Endothelial cell of umbilical vein (primary cell): ENCODE data around the gene MAPK1IP1L. TPM values are rescaled to one million over a fixed set of nuclear protein-coding genes. Genes with fewer than 3 reads are reported as not detected.

ENCODE experiments used
- BruUV-seq: library from RNA; stranded (reverse); fragments of 400-500 nt; replicated peaks from 2 replicates; lab custom pipeline; 2021; lab: Mats Ljungman, UMichigan
- CTCF ChIA-PET: fragments of 300-600, 350-600 bp; sonication (Branson Sonifier 250); formaldehyde crosslinking; loops from one replicate; lab custom pipeline; 2021; ENCODE audit warnings: antibody characterized with exemption, inconsistent platforms; lab: Charles Lee
- POLR2A ChIA-PET: fragments of 300-600, 350-600 bp; sonication (Branson Sonifier 250); formaldehyde crosslinking; loops from one replicate; lab custom pipeline; 2021; ENCODE audit warnings: antibody characterized with exemption, inconsistent platforms; lab: Charles Lee
- DNase-seq: peaks from one replicate; pipeline ENCODE4 v3.0.0-alpha.2; 2011; ENCODE audit warnings: low read depth, low spot score
- FAIRE-seq: peaks from 2 replicates; lab custom pipeline; 2011; peaks lifted over from hg19 to GRCh38; lab: Jason Lieb, UNC
- H2AFZ ChIP-seq: 2 replicates; pipeline ENCODE4 v1.6.0; 2012; ENCODE audit warnings: low read depth, low read length, control low read depth, inconsistent platforms
- H3K27ac ChIP-seq: 2 replicates; pipeline ENCODE4 v1.5.1; 2011; ENCODE audit warnings: low read depth, mild to moderate bottlenecking, control low read depth, low read length, moderate library complexity; ENCODE audit not compliant: insufficient read depth
- H3K27me3 ChIP-seq, 2 experiments: 2 replicates each; pipeline versions ENCODE4 v1.6.0 to v1.6.1; 2011; ENCODE audit warnings: low read length in 2 of 2, mixed read lengths in 1 of 2; ENCODE audit not compliant: control insufficient read depth in 2 of 2, insufficient read depth in 2 of 2
- H3K36me3 ChIP-seq, 2 experiments: 2 replicates in 1 of 2; 3 replicates in 1 of 2; pipeline ENCODE4 v1.5.1; 2011; ENCODE audit warnings: low read length in 2 of 2, mild to moderate bottlenecking in 1 of 2, moderate library complexity in 1 of 2; ENCODE audit not compliant: control insufficient read depth in 2 of 2, insufficient read depth in 2 of 2; ENCODE audit errors: extremely low read depth in 1 of 2
- H3K4me1 ChIP-seq: 3 replicates; pipeline ENCODE4 v1.5.1; 2011; ENCODE audit warnings: mild to moderate bottlenecking, low read length; ENCODE audit not compliant: control insufficient read depth, insufficient read depth; ENCODE audit errors: extremely low read depth
- H3K4me2 ChIP-seq: 2 replicates; pipeline ENCODE4 v1.6.1; 2011; ENCODE audit warnings: low read length, control low read depth, mixed read lengths; ENCODE audit not compliant: insufficient read depth
- H3K4me3 ChIP-seq, 3 experiments: fragments of 200-600 bp in 1 of 3; sonication (generic), shearing (Covaris generic) in 1 of 3; replicated peaks in 1 of 3; 2 replicates each; pipeline ENCODE4 v1.5.1; 2011 to 2016; ENCODE audit warnings: control low read depth in 3 of 3, low read length in 3 of 3, mild to moderate bottlenecking in 2 of 3, inconsistent platforms in 1 of 3, low read depth in 1 of 3, moderate library complexity in 1 of 3; ENCODE audit not compliant: insufficient read depth in 1 of 3
- H3K79me2 ChIP-seq: 2 replicates; pipeline ENCODE4 v1.6.0; 2012; ENCODE audit warnings: low read length, inconsistent platforms; ENCODE audit not compliant: control insufficient read depth, insufficient read depth
- H3K9ac ChIP-seq: replicated peaks from 2 replicates; pipeline ENCODE3; 2011; ENCODE audit warnings: low read length, control low read depth; ENCODE audit not compliant: insufficient read depth; ENCODE audit errors: extremely low read depth
- H3K9me1 ChIP-seq: replicated peaks from 3 replicates; pipeline ENCODE4 v1.6.0; 2011; ENCODE audit warnings: mild to moderate bottlenecking, low read length; ENCODE audit not compliant: control insufficient read depth, insufficient read depth; ENCODE audit errors: extremely low read depth
- H3K9me3 ChIP-seq: replicated peaks from 2 replicates; pipeline ENCODE4 v1.5.1; 2012; ENCODE audit warnings: low read length, inconsistent platforms; ENCODE audit not compliant: control insufficient read depth, insufficient read depth
- H4K20me1 ChIP-seq: replicated peaks from 2 replicates; pipeline ENCODE3; 2011; ENCODE audit warnings: mild to moderate bottlenecking, low read length; ENCODE audit not compliant: control insufficient read depth, insufficient read depth; ENCODE audit errors: extremely low read depth
- CTCF ChIP-seq, 2 donors: IDR thresholded peaks; 1 replicate in 1 of 2; 2 replicates in 1 of 2; pipeline ENCODE4 v1.5.1; 2011; ENCODE audit warnings: low read length in 2 of 2, mild to moderate bottlenecking in 2 of 2, moderate library complexity in 2 of 2, control low read depth in 1 of 2, inconsistent platforms in 1 of 2, low read depth in 1 of 2; ENCODE audit not compliant: insufficient read depth in 1 of 2; ENCODE audit errors: extremely low read depth in 1 of 2
- EZH2 ChIP-seq: IDR thresholded peaks from 2 replicates; pipeline ENCODE4 v1.6.1; 2012; ENCODE audit warnings: borderline replicate concordance, low read depth, mild to moderate bottlenecking, moderate library complexity, low read length, inconsistent platforms; ENCODE audit not compliant: severe bottlenecking
- FOS ChIP-seq: IDR thresholded peaks from 2 replicates; pipeline ENCODE4 v1.6.1; 2011; ENCODE audit warnings: mild to moderate bottlenecking, low read length, moderate library complexity, borderline replicate concordance; ENCODE audit not compliant: insufficient read depth
- GATA2 ChIP-seq: IDR thresholded peaks from 2 replicates; pipeline ENCODE4 v1.7.0; 2011; ENCODE audit warnings: low read depth, mild to moderate bottlenecking, moderate library complexity, mixed read lengths, low read length; ENCODE audit not compliant: insufficient read length, insufficient read depth
- JUN ChIP-seq: IDR thresholded peaks from 2 replicates; pipeline ENCODE4 v1.6.1; 2011; ENCODE audit warnings: borderline replicate concordance, low read depth; ENCODE audit not compliant: insufficient read length, insufficient read depth
- MAX ChIP-seq: IDR thresholded peaks from 2 replicates; pipeline ENCODE4 v1.6.1; 2011; ENCODE audit not compliant: insufficient read depth, insufficient read length
- MYC ChIP-seq: IDR thresholded peaks from one replicate; pipeline ENCODE4 v1.6.1; 2011; ENCODE audit warnings: mild to moderate bottlenecking, low read depth, low read length
- POLR2A ChIP-seq: IDR thresholded peaks from 2 replicates; pipeline ENCODE4 v1.6.1; 2012; ENCODE audit warnings: low read depth, mild to moderate bottlenecking, control low read depth, low read length
- POLR2AphosphoS5 ChIP-seq: IDR thresholded peaks from 2 replicates; pipeline ENCODE4 v1.6.1; 2012; ENCODE audit warnings: low read depth, mild to moderate bottlenecking, control low read depth, low read length, moderate library complexity; ENCODE audit not compliant: insufficient read depth
- dilution Hi-C: fragments of 300-500 bp; cut with MboI; formaldehyde crosslinking; loops from one replicate; pipeline ENCODE4 v1.15.0; 2019; ENCODE audit warnings: low sequenced_read_pairs; ENCODE audit not compliant: extremely low pct_ligation_motif_present
- intact Hi-C: fragments of 100-400 bp; cut with micrococcal nuclease; formaldehyde crosslinking; loops from one replicate; pipeline ENCODE4 v1.10.0; 2022
- polyA plus RNA-seq, 4 experiments: library from polyadenylated mRNA; depleted of rRNA in 3 of 4; stranded (reverse) in 3 of 4; unstranded in 1 of 4; fragments of >200 nt; gene quantifications; 2 replicates each; pipeline versions ENCODE4 v1.2.1 to v1.2.3, GENCODE V29; 2011 to 2012; ENCODE audit warnings: missing spikeins in 1 of 4
- total RNA-seq: library from RNA; stranded (reverse); gene quantifications from 2 replicates; pipeline ENCODE4 v1.2.3, GENCODE V29; 2021

MAPK1IP1L gene
- total and polyA plus RNA-seq, 2 donors (not counting 3 experiments of a cell fraction or from before 2014, with no cell fraction given) = 129 to 208 TPM

- ChIA-PET CTCF (interaction anchor here (1.1 to 4.3 kb wide), 2 partner anchors 10 to 61 kb away, joined by 4 to 24 read pairs; no protein-coding TSS in a partner anchor), POLR2A (no interaction called here)
Measured at GRCh38 chr14:55099756-55100155, 48.3 kb downstream of the MAPK1IP1L start.

More at GRCh38 chr14:55099756-55100155, 48.3 kb downstream of the MAPK1IP1L start:
- Histone ChIP-seq H3K36me3 (no peaks in the 10 kb centered on the region), H3K27me3 (no peaks in the 10 kb centered on the region), H3K9ac (no peak overlapping the region), H3K27ac (no peak overlapping the region), H3K4me2 (no peak overlapping the region), H3K9me1 (no peaks in the 10 kb centered on the region), H3K4me1 (peaks cover 26% of the 10 kb centered on the region), H2AFZ (no peak overlapping the region), H3K4me3 (no peak overlapping the region), H4K20me1 (no peaks in the 10 kb centered on the region), H3K9me3 (no peaks in the 10 kb centered on the region), H3K79me2 (no peaks in the 10 kb centered on the region)
- intact Hi-C loops = no loop called here
- no peak for DNase-seq
- TF ChIP-seq MYC = no peak
- TF ChIP-seq JUN = no peak
- TF ChIP-seq FOS = no peak
- no peak for TF ChIP-seq GATA2
- no peak for TF ChIP-seq EZH2
- no peak for TF ChIP-seq POLR2AphosphoS5
- TF ChIP-seq CTCF (IDR thresholded peaks at IDR 0.05; ENCODE audit: extremely low read depth in 1 of 2, insufficient read depth in 1 of 2, low read depth in 1 of 2, low read length in 2 of 2) = no peak
- TF ChIP-seq POLR2A = no peak
- TF ChIP-seq MAX = no peak
- BruUV-seq = no TSS peak
- dilution Hi-C loops = no loop called here
- FAIRE-seq = no peak
